SK-N-MC (cell line): Measurements from ENCODE around the gene NKX2-3.

Source experiments
- DNase-seq: peaks from one replicate; pipeline ENCODE4 v3.0.0-alpha.2; 2011; ENCODE audit warnings: low read depth, low spot score
- H3K27ac ChIP-seq: fragments of 200-600 bp; sonication (generic); 2 replicates; pipeline ENCODE4 v1.5.1; 2016; ENCODE audit warnings: mixed run types
- H3K36me3 ChIP-seq: fragments of 200-600 bp; sonication (generic); 2 replicates; pipeline ENCODE4 v1.6.1; 2017; ENCODE audit warnings: antibody characterized with exemption, low read length, mixed read lengths; ENCODE audit not compliant: insufficient read depth
- H3K4me3 ChIP-seq: fragments of 200-600 bp; sonication (generic); 2 replicates; pipeline ENCODE4 v1.5.1; 2016
- H3K9ac ChIP-seq: fragments of 200-600 bp; sonication (generic); 2 replicates; pipeline ENCODE4 v1.8.0; 2017; ENCODE audit warnings: mixed run types, mixed read lengths; ENCODE audit not compliant: insufficient read length
- H3K9me3 ChIP-seq: fragments of 200-600 bp; sonication (generic); 2 replicates; pipeline ENCODE4 v1.6.1; 2017; ENCODE audit warnings: low read depth, mild to moderate bottlenecking, antibody characterized with exemption, low read length, moderate library complexity, mixed read lengths
- EZH2 ChIP-seq: fragments of 200-600 bp; sonication (generic); IDR thresholded peaks from one replicate; pipeline ENCODE4 v1.6.1; 2017; ENCODE audit warnings: antibody characterized with exemption
- FOXP2 ChIP-seq: optimal IDR thresholded peaks from 2 replicates; pipeline ENCODE3; 2011; ENCODE audit warnings: mild to moderate bottlenecking, moderate library complexity; ENCODE audit not compliant: insufficient read depth; ENCODE audit errors: extremely low read length, control extremely low read depth
- POLR2AphosphoS5 ChIP-seq: IDR thresholded peaks from 2 replicates; pipeline ENCODE4 v1.6.1; 2012; ENCODE audit warnings: mild to moderate bottlenecking, low read depth, low read length, borderline replicate concordance

NKX2-3 gene

GRCh38 chr10:99562631-99563030, 29.9 kb downstream of the NKX2-3 start:
- TF ChIP-seq EZH2 (no peak), FOXP2 (no peak), POLR2AphosphoS5 (no peak)
- no peak overlapping the region for H3K9ac ChIP-seq
- no peak overlapping the region for H3K27ac ChIP-seq
- DNase-seq = no peak
- no peak overlapping the region for H3K4me3 ChIP-seq
- H3K36me3 ChIP-seq = no peaks in the 10 kb centered on the region
- no peaks in the 10 kb centered on the region for H3K9me3 ChIP-seq

GRCh38 chr10:99564361-99564760, 31.6 kb downstream of the NKX2-3 start:
- H3K9ac ChIP-seq = no peak overlapping the region
- H3K4me3 ChIP-seq = no peak overlapping the region
- no peaks in the 10 kb centered on the region for H3K9me3 ChIP-seq
- H3K27ac ChIP-seq = no peak overlapping the region
- H3K36me3 ChIP-seq = no peaks in the 10 kb centered on the region
- DNase-seq = no peak
- TF ChIP-seq FOXP2 = no peak
- no peak for TF ChIP-seq EZH2
- TF ChIP-seq POLR2AphosphoS5 = no peak

- TF ChIP-seq FOXP2 = no peak
- TF ChIP-seq POLR2AphosphoS5 = no peak
- no peak for TF ChIP-seq EZH2
- DNase-seq = no peak
- H3K27ac ChIP-seq = no peak overlapping the region
- no peaks in the 10 kb centered on the region for H3K36me3 ChIP-seq
- no peak overlapping the region for H3K4me3 ChIP-seq
- no peaks in the 10 kb centered on the region for H3K9me3 ChIP-seq
- H3K9ac ChIP-seq = no peak overlapping the region
Measured at GRCh38 chr10:99565166-99565565, 32.4 kb downstream of the NKX2-3 start.

GRCh38 chr10:99569253-99569939, 36.7 kb downstream of the NKX2-3 start:
- H3K36me3 ChIP-seq = no peaks in the 10 kb centered on the region
- H3K4me3 ChIP-seq = no peak overlapping the region
- no peaks in the 10 kb centered on the region for H3K9me3 ChIP-seq
- no peak overlapping the region for H3K27ac ChIP-seq
- no peak overlapping the region for H3K9ac ChIP-seq
- TF ChIP-seq FOXP2 (no peak), POLR2AphosphoS5 (no peak), EZH2 (no peak)
- DNase-seq = no peak

- H3K4me3 ChIP-seq = no peak overlapping the region
- no peaks in the 10 kb centered on the region for H3K36me3 ChIP-seq
- no peaks in the 10 kb centered on the region for H3K9me3 ChIP-seq
- H3K27ac ChIP-seq = no peak overlapping the region
- TF ChIP-seq POLR2AphosphoS5 (no peak), FOXP2 (no peak), EZH2 (no peak)
- no peak for DNase-seq
- H3K9ac ChIP-seq = no peak overlapping the region
Measured at GRCh38 chr10:99569961-99570360, 37.2 kb downstream of the NKX2-3 start.

- no peak for TF ChIP-seq POLR2AphosphoS5
- TF ChIP-seq FOXP2 = no peak
- no peak for TF ChIP-seq EZH2
- Histone ChIP-seq H3K27ac (no peak overlapping the region), H3K9me3 (no peaks in the 10 kb centered on the region), H3K4me3 (no peak overlapping the region), H3K36me3 (no peaks in the 10 kb centered on the region), H3K9ac (no peak overlapping the region)
- DNase-seq = no peak
Measured at GRCh38 chr10:99571816-99572215, 39.1 kb downstream of the NKX2-3 start.

- no peak for DNase-seq
- Histone ChIP-seq H3K36me3 (no peaks in the 10 kb centered on the region), H3K9ac (no peak overlapping the region), H3K27ac (no peak overlapping the region), H3K9me3 (no peaks in the 10 kb centered on the region), H3K4me3 (no peak overlapping the region)
- TF ChIP-seq EZH2 (no peak), FOXP2 (no peak), POLR2AphosphoS5 (no peak)
Measured at GRCh38 chr10:99573790-99574189, 41.0 kb downstream of the NKX2-3 start.

GRCh38 chr10:99579971-99580370, 47.2 kb downstream of the NKX2-3 start:
- Histone ChIP-seq H3K36me3 (no peaks in the 10 kb centered on the region), H3K9ac (no peak overlapping the region), H3K27ac (no peak overlapping the region), H3K9me3 (no peaks in the 10 kb centered on the region), H3K4me3 (no peak overlapping the region)
- TF ChIP-seq FOXP2 (no peak), POLR2AphosphoS5 (no peak), EZH2 (no peak)
- no peak for DNase-seq

- Histone ChIP-seq H3K27ac (no peak overlapping the region), H3K36me3 (no peaks in the 10 kb centered on the region), H3K9ac (no peak overlapping the region), H3K9me3 (no peaks in the 10 kb centered on the region), H3K4me3 (no peak overlapping the region)
- TF ChIP-seq POLR2AphosphoS5 = no peak
- TF ChIP-seq EZH2 = no peak
- no peak for TF ChIP-seq FOXP2
- DNase-seq = no peak
Measured at GRCh38 chr10:99582255-99582770, 49.6 kb downstream of the NKX2-3 start.
